DLD1 (cell line): Measurements from ENCODE around the gene AGBL4.

Source experiments
- in situ Hi-C: cut with HindIII; loops from 2 replicates; pipeline ENCODE4 v1.10.0; 2017; ENCODE audit warnings: low sequenced_read_pairs

AGBL4 gene

DNA sequence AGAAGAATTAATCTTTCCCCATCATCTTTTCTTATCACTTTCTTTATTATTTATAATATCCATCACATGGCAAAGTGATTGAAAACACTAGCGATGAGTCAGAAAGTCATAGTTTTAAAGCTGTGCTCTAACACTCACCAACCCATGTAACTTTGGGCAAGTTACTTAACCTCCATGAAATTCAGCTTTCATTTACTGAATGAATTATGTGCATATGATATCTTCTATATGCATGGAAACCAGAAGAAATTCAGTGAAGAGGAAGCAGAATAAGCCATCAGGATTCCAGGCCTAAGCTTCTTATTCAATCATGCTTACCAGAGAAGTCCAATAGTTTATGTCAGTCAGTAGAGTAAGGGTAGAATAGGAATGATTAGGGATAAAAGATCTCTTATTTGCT lies 300.1 kb downstream of the AGBL4 start:
- in situ Hi-C loops = no loop called here

GRCh38 chr1:49694251-49694827 lies 329.4 kb downstream of the AGBL4 start:
- in situ Hi-C loops = no loop called here

GRCh38 chr1:49686107-49686506 lies 337.6 kb downstream of the AGBL4 start:
- in situ Hi-C loops = no loop called here

DNA sequence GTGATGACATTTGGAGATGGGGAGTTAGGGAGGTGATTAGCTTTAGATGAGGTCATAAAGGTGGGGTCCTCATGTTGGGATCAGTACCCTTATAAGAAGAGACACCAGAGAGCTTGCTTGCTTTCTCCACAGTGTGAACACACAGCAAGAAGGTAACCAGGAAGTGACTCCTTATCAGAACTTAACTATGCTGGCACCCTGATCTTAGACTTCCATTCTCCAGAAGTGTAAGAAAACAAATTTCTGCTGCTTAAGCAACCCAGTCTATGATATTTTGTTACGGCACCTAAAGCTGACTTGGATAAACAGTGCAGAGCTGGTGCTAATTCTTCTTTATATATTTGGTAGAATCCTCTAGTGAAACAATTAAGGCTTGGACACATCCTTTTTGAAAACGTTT lies 346.0 kb downstream of the AGBL4 start:
- in situ Hi-C loops = no loop called here

- in situ Hi-C loops = no loop called here
These were observed 372.6 kb downstream of the AGBL4 start for GRCh38 chr1:49651136-49651535.

DNA sequence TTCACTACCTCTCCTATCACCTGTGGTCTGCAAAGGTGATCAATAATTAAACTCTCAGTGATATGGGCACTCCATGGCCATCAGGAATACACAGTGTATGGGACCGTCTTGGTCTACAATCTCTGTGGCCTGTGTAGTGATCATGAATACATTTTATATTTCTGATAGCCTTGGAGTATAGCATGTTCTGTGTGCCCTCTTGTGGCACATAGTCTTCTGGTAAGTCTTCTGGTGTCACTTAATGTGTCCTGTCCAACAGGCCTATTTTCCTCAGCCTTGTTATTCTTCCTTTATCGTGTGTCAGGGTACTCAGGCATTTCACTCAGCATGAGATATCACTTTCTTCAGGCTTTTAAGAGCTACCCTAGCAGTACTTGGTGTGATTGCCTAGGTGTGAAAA lies 393.6 kb downstream of the AGBL4 start:
- in situ Hi-C loops = no loop called here

DNA sequence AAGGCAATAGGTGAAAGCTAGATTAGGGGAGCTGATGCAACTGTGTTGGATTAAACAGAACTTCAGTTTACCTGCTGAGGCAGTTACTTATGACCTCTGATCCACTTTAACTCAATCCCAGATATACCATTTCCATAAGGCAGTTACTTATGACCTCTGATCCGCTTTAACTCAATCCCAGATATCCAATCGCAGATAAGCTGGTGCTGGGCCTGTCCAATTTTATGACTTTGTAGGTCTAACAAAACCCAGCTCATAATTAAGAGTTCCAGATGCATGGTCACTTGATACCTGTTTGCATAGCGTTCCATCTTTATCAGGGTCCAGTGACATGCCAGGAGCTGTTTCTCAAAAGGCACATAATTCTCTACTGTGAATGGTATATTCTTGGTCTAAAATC lies 396.0 kb downstream of the AGBL4 start:
- in situ Hi-C loops = no loop called here

GRCh38 chr1:49626472-49626871 lies 397.3 kb downstream of the AGBL4 start:
- in situ Hi-C loops = no loop called here

DNA sequence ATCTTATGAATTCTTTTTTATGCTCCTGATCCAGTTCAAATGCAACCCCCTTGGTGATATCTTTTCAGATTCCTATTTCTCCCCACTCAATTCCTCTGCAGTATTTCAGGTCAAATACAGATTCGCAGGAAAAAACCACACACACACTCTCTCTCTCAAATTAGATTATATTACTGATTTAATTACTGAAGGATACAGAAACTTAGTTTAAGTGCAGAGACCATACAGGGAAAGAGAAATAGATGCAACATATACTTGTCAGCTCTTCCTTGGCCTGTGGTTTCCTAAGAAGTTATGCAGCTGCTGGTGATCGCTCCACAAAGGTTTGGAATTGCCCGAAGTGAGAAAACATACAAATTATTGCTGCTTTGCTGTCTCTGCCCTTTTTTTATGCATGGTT lies 400.9 kb downstream of the AGBL4 start:
- in situ Hi-C loops = no loop called here

DNA sequence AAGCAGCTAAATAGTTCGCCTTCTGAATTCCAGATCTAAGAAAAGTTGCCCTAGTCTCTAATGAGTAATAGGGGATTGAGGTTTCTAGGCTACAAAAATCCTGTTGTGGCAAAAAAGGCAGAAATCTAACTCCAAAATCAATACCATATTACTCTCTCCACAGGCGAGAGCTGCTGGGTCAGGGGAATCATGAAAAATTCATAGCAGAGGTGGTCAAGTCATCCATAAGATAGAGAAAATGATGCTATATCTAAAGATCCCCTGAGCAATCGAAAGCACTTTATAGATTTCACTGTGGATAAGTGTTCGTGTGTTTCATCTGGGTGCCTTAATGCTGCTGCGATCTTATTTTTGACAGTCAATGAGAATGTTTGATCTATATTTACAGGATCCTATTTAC lies 417.7 kb downstream of the AGBL4 start:
- in situ Hi-C loops = no loop called here

- in situ Hi-C loops = no loop called here
These were observed 426.3 kb downstream of the AGBL4 start for GRCh38 chr1:49597436-49597835.

GRCh38 chr1:49576327-49576901 lies 447.3 kb downstream of the AGBL4 start:
- in situ Hi-C loops = no loop called here

- in situ Hi-C loops = no loop called here
These were observed 467.0 kb downstream of the AGBL4 start for GRCh38 chr1:49556676-49557234.

DNA sequence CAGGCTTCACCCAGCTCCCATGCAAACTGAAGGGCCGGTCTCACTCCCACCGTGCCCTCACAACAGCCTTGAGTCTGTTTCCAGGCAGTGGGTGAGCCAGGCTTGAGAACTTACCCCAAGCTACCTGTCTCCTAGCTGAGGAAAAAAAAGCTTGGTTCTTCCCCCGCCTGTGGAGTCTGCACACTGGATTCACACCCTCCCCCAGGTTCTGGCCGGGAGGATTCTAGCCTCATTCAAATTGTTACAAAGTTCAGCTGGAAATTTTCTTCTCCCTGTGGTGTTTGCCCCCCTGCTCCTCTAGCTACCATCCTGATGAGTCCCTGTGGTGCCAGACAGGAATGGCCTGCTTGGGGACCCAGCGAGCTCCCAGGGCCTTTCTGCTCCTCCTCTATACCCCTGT lies 471.7 kb downstream of the AGBL4 start:
- in situ Hi-C loops = no loop called here

DNA sequence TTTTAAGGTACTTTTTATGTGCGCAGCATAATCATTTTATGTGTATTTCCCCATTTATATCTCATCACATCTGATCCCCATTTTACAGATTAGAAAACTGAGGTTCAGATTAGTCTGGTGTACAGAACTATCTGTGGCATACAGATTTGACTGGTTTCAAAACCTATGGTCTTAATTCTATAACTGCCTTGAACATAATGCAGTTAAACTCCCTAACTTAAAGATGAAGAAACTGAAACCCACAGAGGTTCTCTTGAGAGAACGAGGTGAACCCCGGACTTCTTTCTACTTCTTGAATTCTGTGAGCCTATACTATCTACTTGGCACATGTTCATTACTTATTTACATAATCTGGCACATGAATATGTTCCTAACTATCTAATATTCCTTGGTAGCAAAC lies 479.1 kb downstream of the AGBL4 start:
- in situ Hi-C loops = no loop called here

GRCh38 chr1:49541096-49541752 lies 482.5 kb downstream of the AGBL4 start:
- in situ Hi-C loops = no loop called here

DNA sequence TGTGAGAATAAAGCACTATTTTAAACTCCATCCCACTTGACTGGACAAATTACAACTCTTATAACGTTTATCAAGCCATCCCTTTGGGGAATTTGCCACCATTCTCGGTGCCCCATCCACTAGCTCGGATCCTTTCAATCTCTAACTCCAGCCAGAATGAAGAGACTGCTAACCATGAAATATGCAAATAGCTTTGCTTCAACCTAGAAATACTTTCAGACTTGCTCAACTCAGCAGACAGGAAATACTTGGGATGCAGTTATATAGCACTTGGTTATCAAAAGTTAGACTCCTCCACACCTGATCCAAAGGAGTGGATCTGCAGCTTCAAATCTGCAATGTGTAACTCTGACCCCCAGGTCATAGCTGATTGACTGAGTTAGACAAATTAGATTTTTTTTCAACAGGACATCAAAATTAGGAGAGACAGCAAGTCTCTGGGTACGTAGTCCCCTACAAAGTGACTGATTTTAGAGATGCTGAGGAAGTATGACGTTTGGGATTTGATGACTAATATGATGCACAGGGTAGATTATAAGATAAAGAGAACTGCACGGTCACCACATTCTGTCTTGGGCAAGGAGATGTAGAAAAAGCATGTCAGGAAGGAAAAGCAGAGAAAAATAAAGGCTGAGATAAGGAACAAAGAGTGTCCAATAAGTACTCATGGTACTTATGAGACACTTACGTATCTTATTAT lies 496.0 kb downstream of the AGBL4 start:
- in situ Hi-C loops = no loop called here

DNA sequence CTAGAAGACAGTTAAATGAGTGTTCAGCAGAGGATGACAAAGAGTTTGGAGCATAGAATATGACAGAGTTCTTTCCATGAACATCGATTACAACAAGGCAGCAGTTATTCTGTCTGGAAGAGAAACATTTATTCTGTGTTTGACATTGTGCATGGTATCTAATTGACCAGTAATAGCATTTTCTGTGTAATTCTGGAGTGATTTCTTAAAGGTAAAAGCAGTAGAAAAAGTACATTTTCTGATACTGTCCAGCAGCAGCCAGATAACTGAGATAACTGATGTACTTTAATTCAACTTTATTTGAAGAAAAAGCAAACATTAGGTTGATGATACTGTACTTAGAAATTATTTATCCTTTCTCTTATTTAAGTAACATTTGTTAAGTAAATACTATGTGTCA lies 497.1 kb downstream of the AGBL4 start:
- in situ Hi-C loops = no loop called here

- in situ Hi-C loops = no loop called here
These were observed 500.0 kb downstream of the AGBL4 start for GRCh38 chr1:49523764-49524163.

GRCh38 chr1:49466961-49467360 lies 556.8 kb downstream of the AGBL4 start:
- in situ Hi-C loops = no loop called here

GRCh38 chr1:49465486-49466185 lies 558.1 kb downstream of the AGBL4 start:
- in situ Hi-C loops = no loop called here
